ENCODE measurements around the gene SMOC2. TPM values are rescaled to one million over a fixed set of nuclear protein-coding genes. Genes with fewer than 3 reads are reported as not detected.

SMOC2 gene
- polyA plus RNA-seq, 3 donors, result not detected

GRCh38 chr6:168480481-168480880 is 39.5 kb downstream of the SMOC2 start:
- intact Hi-C loops (cut with micrococcal nuclease), result no loop called here
- H3K27ac Mint-ChIP-seq, result no peak overlapping the region
- H3K9me3 Mint-ChIP-seq, result peaks cover under 1 to 8% (median 5%) of the 10 kb centered on the region in 7 donors
- Histone ChIP-seq H4K20me1 (ENCODE audit: insufficient read depth, low read length) (no peaks in the 10 kb centered on the region), H3K27ac (ENCODE audit: low read depth in 1 of 2, low read length in 2 of 2) (no peak overlapping the region), H3K4me1 (ENCODE audit: control insufficient read depth in 1 of 2, insufficient read depth in 2 of 2, low read length in 2 of 2) (no peaks in the 10 kb centered on the region), H3K27me3 (ENCODE audit: control insufficient read depth in 2 of 2, insufficient read depth in 2 of 2, low read length in 2 of 2) (no peaks in the 10 kb centered on the region), H3K36me3 (replicated peaks in 1 of 2; ENCODE audit: control insufficient read depth in 1 of 2, insufficient read depth in 2 of 2, low read length in 2 of 2) (no peaks in the 10 kb centered on the region), H3K9ac (ENCODE audit: insufficient read depth, low read length, poor library complexity, severe bottlenecking) (no peak overlapping the region), H3K79me2 (ENCODE audit: insufficient read depth, low read length) (no peaks in the 10 kb centered on the region), H3K4me3 (replicated peaks in 1 of 3; ENCODE audit: low read depth in 2 of 3, low read length in 3 of 3) (no peak overlapping the region), H3K9me3 (replicated peaks in 1 of 2; ENCODE audit: control insufficient read depth in 1 of 2, insufficient read depth in 1 of 2, low read length in 2 of 2) (peaks cover 0 to 8% of the 10 kb centered on the region in 2 donors), H2AFZ (ENCODE audit: insufficient read depth, low read depth, low read length, poor library complexity, severe bottlenecking) (no peak overlapping the region), H3K4me2 (replicated peaks; ENCODE audit: extremely low read depth, low read length, poor library complexity, severe bottlenecking) (no peak overlapping the region)
- no peaks in the 10 kb centered on the region for H3K4me1 Mint-ChIP-seq
- DNase-seq, result no peak
- H3K4me3 Mint-ChIP-seq, result no peak overlapping the region
- TF ChIP-seq CTCF (IDR thresholded peaks at IDR 0.05), result no peak
- no peaks in the 10 kb centered on the region for H3K27me3 Mint-ChIP-seq (ENCODE audit: low read depth in 3 of 3)
- no peaks in the 10 kb centered on the region for H3K36me3 Mint-ChIP-seq

GRCh38 chr6:168485818-168486217 is 44.8 kb downstream of the SMOC2 start:
- no peak overlapping the region for H3K4me2 ChIP-seq (replicated peaks; ENCODE audit: extremely low read depth, low read length, poor library complexity, severe bottlenecking)
- H3K27ac Mint-ChIP-seq, result no peak overlapping the region
- H3K27me3 ChIP-seq (ENCODE audit: control insufficient read depth in 2 of 2, insufficient read depth in 2 of 2, low read length in 2 of 2), result no peaks in the 10 kb centered on the region
- no peaks in the 10 kb centered on the region for H3K4me1 ChIP-seq (ENCODE audit: control insufficient read depth in 1 of 2, insufficient read depth in 2 of 2, low read length in 2 of 2)
- H3K9me3 Mint-ChIP-seq, result peaks cover 0 to 5% (median 0%) of the 10 kb centered on the region in 7 donors
- H3K27me3 Mint-ChIP-seq (ENCODE audit: low read depth in 3 of 3), result no peaks in the 10 kb centered on the region
- no peaks in the 10 kb centered on the region for H3K36me3 Mint-ChIP-seq
- intact Hi-C loops (cut with micrococcal nuclease), result no loop called here
- no peak for DNase-seq
- H3K4me1 Mint-ChIP-seq, result no peaks in the 10 kb centered on the region
- H3K9ac ChIP-seq (ENCODE audit: insufficient read depth, low read length, poor library complexity, severe bottlenecking), result no peak overlapping the region
- H3K27ac ChIP-seq (ENCODE audit: low read depth in 1 of 2, low read length in 2 of 2), result no peak overlapping the region
- TF ChIP-seq CTCF (IDR thresholded peaks at IDR 0.05), result no peak
- no peaks in the 10 kb centered on the region for H4K20me1 ChIP-seq (ENCODE audit: insufficient read depth, low read length)
- H3K36me3 ChIP-seq (replicated peaks in 1 of 2; ENCODE audit: control insufficient read depth in 1 of 2, insufficient read depth in 2 of 2, low read length in 2 of 2), result no peaks in the 10 kb centered on the region
- H3K4me3 Mint-ChIP-seq, result no peak overlapping the region
- no peak overlapping the region for H2AFZ ChIP-seq (ENCODE audit: insufficient read depth, low read depth, low read length, poor library complexity, severe bottlenecking)
- no CpG with 5 or more reads among the region's 5 CpGs for WGBS (ENCODE audit: insufficient coverage)
- no peaks in the 10 kb centered on the region for H3K79me2 ChIP-seq (ENCODE audit: insufficient read depth, low read length)
- H3K4me3 ChIP-seq (replicated peaks in 1 of 3; ENCODE audit: low read depth in 2 of 3, low read length in 3 of 3), result no peak overlapping the region
- H3K9me3 ChIP-seq (replicated peaks in 1 of 2; ENCODE audit: control insufficient read depth in 1 of 2, insufficient read depth in 1 of 2, low read length in 2 of 2), result peaks cover 0 to 5% of the 10 kb centered on the region in 2 donors

Data from CD14-positive monocyte (primary cell).